LNCaP clone FGC (cell line): Measurements from ENCODE around the gene SPDYE2B.
"Not testable (repeated sequence)": the region's sequence is repeated elsewhere in the genome, so short reads cannot be mapped to it uniquely, and the experiment has no call there.

Source experiments
- DNase-seq: peaks from one replicate; pipeline ENCODE4 v3.0.0-alpha.2; 2011; ENCODE audit warnings: low read depth
- H3K4me3 ChIP-seq: 2 replicates; pipeline ENCODE4 v1.5.1; 2011; ENCODE audit warnings: mild to moderate bottlenecking, low read depth, low read length, control low read depth

Gene SPDYE2B, protein sequence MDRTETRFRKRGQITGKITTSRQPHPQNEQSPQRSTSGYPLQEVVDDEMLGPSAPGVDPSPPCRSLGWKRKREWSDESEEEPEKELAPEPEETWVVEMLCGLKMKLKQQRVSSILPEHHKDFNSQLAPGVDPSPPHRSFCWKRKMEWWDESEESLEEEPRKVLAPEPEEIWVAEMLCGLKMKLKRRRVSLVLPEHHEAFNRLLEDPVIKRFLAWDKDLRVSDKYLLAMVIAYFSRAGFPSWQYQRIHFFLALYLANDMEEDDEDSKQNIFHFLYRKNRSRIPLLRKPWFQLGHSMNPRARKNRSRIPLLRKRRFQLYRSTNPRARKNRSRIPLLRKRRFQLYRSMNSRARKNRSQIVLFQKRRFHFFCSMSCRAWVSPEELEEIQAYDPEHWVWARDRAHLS

DNA sequence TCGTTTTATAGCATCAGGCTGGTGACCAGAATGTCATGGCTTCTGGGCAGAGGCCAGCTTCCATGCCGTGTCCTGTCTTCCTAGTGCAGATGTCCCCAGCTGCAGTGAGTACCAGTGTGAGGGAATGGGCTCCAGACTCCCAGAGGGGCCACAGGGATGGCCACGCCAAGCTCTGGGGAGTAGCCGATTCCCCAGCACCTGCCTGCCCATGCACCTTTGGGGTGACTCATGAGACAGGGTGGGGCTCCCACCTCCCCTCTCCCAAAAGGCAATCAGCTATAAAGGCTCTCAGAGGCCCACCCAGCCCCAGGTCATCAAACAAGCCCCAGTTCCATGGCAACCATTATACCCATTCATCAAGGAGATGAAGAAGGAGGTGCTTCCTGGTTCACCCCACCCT is at the start of gene SPDYE2B:
Gene SPDYE2B, plus strand, starts transcription at position 396 of the 400 bp plus-strand sequence. CDS start 2,030 bp downstream, outside the sequence.
- not testable (repeated sequence) for H3K4me3 ChIP-seq, DNase-seq

DNA sequence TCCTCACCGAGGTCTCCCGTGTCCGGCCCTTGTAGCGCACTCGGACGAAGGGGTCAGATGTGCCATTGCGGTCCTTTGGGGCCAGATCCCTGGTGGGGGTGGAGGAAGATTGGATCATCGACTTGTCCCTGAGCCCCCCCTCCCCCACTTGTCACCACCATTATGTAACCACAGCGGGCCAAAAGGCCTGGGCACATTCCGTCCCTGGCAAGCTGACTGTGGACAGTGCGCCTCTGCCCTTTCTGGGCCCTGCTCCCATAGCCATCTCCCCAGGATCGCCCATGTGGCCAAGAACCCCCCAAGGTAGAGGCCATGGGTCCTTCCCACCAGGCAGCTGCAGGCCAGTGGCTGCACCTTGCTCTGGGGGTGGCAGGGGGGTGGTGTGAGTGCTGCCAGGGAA is 47.8 kb upstream of the SPDYE2B start:
- not testable (repeated sequence) for H3K4me3 ChIP-seq, DNase-seq

DNA sequence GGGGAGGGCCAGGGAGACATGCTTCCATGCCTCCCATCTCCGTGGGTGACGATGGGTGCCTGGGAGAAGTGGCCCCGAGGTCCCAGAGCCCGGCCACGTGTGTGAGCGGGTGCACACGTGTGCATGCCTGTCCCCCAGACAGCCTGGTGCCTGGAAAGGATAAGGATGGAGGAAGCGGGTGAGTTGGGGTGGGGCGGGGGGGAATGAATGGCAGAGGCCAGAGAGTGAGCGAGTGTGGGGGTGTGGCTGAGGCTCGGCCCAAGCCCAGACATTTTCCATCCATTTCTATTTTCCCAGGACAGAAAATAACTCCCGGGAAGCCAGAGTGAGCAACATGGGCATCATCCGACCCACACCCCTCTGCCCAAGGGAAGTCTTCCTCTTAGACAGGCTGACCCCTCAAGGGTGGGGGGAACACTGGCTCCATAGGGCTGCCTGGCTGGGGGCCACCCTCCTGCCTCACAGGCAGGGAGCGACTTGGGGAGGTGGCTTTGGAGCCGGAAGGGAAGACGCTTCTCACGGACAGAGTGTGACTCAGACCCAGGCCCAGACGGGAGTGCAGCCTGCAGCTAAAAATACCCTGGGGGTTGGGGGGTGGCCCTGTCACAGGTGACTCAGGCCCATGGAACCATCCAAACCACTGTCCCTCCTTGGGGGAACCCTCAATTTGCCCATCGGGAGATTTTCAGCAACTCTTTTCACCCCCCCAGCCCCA is 45.5 kb upstream of the SPDYE2B start:
- DNase-seq, H3K4me3 ChIP-seq: not testable (repeated sequence)

DNA sequence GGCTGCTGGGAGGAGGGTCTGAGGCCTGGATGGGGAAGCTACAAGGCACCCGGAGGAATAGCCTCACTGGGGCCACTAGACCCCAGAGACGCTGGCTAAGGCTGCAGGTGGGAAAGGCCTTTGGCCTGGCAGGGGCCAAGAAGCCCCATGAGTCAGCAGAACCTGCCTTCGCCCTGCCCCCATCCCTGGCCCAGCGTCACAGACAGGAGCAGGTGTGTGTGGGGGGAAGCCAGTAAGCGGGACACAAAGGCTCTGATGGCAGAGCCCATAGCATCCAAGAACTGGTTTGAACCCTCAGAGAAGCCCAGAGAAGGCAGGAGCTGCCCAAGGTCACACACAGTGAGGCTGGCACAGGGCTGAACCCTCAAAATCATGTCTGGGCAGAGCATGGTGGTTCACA is 43.3 kb upstream of the SPDYE2B start:
- DNase-seq, H3K4me3 ChIP-seq: not testable (repeated sequence)

DNA sequence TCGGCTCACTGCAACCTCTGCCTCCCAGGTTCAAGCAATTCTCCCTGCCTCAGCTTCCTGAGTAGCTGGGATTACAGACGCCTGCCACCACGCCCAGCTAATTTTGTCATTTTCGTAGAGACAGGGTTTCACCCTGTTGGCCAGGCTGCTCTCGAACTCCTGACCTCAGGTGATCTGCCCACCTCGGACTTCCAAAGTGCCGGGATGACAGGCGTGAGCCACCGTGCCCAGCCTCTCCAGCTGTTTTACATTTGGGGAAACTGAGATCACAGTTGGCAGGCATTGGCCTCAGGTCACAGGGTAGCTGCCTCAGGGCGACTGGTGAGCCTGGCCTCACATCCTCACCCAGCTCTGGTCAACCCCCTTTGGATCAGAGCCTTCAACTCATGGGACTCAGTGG is 40.4 kb upstream of the SPDYE2B start:
- DNase-seq, H3K4me3 ChIP-seq: not testable (repeated sequence)

DNA sequence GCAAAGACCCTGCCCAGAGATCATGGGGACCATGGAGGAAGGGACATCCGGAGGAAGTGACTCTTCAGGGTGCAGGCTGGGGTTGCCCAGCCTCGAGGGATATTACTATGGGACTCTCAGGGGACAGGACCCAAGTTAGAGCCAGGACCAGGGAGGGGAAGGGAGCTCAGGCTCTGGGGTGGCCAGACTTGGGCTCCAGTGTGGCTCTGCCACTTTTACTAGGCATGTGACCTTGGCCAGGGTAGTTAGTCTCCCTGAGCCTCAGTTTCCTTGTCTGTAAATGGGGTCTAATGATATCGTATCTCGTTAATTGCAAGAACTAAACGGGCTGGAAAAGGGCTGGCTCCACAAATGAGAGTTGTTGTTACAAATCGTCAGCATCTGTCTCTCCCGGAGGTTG is 39.7 kb upstream of the SPDYE2B start:
- not testable (repeated sequence) for DNase-seq, H3K4me3 ChIP-seq

DNA sequence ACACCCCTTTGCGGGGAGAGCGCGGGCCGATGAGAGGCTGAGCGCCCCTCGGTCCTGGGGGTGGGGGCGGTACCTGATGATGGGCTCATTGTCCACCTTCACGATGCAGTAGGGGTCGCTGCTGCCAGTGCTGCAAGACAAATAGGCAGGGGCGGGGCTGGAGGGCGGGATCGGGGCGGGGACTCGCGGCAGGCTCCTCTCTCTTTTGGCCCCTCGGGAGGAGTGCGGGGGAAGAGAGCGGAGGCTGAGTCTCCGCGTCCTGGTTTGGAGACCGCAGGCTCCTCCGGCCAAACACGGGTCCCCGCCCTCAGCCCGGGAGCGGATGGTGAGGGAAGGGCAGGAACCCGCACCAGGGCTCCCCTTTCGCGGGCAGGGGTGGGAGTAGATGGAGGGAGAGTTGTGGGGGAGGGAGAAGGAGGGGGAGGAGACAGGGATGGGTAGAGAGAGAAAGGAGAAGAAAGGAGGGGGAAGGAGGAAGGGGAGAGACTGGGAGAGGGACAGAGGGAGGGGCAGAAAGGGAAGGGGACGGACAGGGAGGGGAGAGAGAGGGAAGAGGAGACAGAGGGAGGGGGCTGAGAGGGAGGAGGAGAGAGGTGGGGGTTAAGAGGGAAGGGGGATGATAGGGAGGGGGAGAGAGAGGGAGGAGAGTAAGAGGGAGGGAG is 39.0 kb upstream of the SPDYE2B start:
- not testable (repeated sequence) for H3K4me3 ChIP-seq, DNase-seq

DNA sequence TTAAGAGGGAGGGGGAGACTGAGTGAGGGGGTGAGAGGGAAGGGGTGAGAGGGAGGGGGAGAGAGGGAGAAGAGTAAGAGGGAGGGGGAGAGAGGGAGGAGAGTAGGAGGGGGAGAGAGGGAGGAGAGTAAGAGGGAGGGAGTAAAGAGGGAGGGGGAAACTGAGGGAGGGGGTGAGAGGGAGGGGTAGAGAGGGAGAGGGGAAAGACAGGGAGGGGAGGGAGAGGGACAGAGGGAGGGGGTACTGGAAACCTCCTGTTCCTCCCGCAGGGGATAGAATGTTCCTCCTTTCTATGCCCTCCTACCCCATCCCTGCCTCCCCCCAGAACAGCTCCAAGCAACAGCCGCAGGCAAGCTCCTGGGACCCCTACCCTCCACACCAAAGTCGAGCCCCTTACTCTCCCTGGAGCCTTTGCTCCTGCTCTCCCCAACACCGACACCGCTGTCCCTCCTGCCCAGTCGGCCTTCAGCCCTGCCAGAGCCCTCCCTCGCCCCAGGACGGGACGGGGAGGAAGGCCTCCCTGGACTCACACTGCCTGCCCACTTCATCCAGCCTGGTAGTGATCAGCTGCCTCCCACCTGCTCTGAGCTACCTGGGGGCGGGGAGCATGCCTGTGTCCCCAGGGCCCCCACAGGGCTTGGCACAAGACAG is 38.3 kb upstream of the SPDYE2B start:
- DNase-seq, H3K4me3 ChIP-seq: not testable (repeated sequence)

DNA sequence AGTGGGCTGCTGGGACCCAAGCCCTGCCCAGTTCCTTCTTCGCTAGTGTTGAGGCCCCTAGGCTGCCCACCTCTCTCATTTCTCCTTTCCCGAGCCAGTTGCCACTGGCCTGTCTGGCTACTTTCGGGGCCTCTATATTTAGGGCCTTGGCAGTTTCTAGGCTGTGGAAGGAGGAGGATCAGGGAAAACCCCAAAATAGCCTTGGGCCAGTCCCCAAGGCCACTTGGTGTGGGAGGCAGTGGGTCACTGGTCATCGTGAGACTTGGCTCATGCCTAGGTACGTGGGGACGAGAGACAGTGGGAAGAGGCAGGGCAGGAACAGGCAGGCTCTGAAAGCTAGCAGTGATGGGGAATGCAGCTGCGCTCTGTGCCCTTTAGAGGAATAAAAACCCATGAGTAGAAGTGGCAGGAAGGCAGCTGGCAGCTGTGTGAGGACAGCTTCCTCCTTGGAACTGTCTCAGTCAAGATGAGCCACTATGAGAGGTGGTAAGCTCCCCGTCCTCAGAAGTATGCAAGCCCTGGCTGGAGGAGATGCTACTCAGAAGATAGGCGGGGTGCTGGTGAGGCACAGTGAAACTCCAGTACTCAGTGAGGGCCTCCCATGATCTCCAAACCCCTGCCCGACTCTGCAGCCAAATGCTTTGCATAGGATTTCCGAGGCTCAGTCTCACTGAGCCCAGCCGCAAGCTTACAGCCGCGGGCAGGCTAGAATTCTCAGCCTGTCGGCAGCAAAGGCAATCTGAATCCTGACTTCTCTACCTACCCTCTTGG is 36.4 kb upstream of the SPDYE2B start:
- DNase-seq, H3K4me3 ChIP-seq: not testable (repeated sequence)

DNA sequence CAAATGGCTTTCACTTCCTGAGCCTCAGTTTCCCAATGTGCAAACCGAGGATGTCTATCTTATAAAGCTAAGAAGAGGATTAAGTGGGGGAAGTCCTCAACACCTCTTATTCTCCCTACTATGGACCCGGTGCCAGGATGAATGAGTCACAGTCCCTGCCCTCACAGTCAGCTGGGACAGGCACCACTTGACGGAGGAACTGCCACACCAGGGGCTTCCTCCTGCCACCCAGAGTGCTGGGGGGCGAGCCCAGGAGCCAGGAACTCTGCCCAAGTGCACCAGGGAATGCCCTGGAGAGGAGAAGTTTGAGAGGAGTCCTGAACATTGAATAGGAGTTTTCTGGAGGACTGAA is 35.8 kb upstream of the SPDYE2B start:
- H3K4me3 ChIP-seq, DNase-seq: not testable (repeated sequence)

DNA sequence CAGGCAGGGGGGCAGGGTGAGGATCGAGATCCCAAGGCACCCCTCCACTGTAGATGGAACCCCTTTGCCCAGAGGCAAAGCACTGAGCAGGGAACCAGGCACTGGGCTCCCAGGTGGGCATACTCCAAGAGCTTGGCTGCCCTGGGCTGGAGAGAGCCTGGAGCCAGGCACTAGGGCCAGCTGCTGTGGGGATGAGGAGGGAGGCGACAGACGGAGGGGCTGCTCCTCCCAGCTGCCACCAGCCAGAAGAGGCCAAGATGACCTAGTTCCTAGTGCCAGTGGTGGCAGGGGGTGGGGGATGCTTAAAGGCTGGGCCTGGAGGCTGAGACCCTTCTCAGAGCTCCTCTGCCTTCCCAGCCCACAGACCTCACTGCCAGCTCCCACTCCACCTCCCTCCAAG is 35.2 kb upstream of the SPDYE2B start:
- DNase-seq, H3K4me3 ChIP-seq: not testable (repeated sequence)

DNA sequence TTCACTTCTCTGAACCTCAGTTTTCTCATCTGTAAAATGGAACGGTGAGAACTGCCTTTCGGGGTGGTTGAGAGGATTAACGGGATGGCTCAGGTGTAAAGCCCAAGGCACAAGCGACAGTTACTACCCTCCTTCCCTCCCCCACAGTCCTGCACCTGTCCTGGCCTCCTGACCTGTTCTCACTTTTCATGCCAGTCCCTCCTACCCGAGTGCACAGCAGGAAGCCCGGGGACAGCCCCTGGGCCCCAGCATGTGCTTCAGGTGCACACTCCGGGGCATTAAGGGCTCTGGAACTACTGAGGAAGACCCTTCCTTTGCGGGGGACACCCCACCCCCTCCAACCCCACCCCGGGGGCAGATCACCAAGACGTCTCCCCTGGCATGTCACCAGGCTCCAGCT is 34.2 kb upstream of the SPDYE2B start:
- DNase-seq, H3K4me3 ChIP-seq: not testable (repeated sequence)

DNA sequence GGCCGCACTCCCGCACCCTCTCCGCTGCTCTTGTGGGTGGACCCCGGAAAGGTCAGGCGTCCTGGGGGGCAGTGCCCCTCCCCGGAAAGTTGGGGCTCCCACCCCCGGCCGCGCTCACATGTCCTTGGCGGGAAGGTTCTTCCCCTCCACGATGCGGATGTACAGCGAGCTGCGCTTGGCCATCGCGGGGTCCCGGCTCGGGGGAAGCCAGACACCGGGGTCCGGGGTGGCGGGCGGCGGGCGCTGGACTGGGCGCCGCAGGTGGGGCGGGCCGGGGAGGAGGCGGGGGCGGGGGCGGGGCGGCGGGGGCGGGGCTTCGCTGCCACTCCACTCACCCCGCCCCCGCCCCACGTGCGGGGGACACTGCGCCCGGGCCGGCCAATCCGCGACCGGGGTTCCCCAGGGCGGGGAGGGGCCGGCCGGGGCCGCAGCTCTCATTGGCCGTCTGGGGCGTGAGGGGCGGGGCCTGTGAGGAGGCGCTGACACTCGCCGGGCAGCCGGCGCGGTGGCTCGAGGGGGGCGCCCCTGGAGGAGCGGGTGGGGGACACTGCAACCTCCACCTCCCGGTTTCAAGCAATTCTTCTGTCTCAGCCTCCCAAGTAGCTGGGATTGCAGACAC is 33.5 kb upstream of the SPDYE2B start, which contains the start of gene RASA4:
Gene RASA4, minus strand, starts transcription at position 250 of the 619 bp plus-strand sequence. Its CDS starts 67 bp downstream, at position 183.
- not testable (repeated sequence) for DNase-seq
- 0 out of 2 replicates have a peak within 1 kb of the TSS, but pooled peaks have one; percentile 21 for H3K4me3 ChIP-seq

DNA sequence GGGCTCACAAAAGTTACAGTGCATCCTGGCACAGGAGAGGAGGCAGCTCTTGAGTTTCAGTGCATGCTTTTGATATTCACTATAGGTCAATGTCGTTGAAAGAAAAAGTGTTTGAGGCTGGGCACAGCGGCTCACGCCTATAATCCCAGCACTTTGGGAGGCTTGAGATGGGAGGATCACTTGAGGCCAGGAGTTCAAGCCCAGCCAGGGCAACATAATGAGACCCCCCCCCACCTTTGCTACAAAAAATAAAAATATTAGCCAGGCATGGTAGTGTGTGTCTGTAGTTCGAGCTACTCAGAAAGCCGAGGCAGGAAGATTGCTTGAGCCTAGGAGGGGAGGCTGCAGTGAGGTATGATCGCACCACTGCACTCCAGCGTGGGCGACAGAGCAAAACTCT is 32.0 kb upstream of the SPDYE2B start:
- DNase-seq, H3K4me3 ChIP-seq: not testable (repeated sequence)

DNA sequence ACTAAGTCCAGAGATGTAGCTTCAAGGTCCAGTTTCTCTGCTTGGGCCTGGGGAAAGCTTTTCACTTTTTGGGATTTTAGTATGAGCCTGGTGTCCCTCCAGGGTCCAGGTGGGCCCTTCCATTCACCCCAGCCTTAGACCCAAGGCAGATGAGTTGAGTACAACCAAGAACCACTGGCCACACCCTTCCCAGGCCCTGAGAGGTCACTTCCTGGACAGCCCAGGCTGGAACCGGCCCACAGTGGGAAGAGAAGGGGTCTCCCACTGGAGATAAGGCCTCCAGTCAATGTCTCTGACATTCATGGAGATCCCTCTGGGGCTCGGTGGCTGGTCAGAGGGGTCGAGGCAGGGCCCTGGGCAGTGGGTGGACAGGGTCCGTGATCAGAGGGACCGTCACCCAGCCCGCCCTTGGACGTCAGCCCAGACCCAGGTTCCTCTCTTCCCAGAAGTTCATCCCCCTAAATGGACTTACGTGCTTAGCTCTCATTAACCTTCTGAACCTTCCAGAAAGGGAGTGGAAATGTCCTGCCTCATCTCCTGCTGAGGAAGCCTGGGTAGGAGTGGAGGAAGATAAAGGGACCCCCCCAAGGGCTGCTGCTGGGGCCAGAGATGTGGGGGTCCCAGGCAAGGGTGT is 22.7 kb upstream of the SPDYE2B start:
- DNase-seq = not testable (repeated sequence)

DNA sequence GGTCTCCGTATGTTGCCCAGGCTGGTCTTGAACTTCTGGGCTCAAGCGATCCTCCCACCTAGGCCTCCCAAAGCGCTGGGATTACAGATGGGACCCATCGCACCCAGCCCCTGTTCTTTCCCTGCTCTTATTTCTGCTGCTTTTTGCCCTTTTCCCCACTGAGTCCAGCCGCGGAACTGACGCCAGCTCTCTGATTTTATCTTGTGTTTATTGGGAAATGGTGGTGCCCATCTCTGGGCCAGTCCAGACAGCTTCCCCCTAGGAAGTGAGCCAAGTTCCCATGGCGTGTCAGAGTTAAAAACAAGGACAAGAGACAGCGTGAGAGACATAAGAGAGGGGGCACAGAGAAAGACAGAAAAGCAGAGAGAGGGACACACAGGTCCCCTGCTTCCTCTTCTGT is 19.5 kb upstream of the SPDYE2B start:
- DNase-seq, H3K4me3 ChIP-seq: not testable (repeated sequence)

More for the DNA sequence above, 22.7 kb upstream of the SPDYE2B start:
- H3K4me3 ChIP-seq = not testable (repeated sequence)

DNA sequence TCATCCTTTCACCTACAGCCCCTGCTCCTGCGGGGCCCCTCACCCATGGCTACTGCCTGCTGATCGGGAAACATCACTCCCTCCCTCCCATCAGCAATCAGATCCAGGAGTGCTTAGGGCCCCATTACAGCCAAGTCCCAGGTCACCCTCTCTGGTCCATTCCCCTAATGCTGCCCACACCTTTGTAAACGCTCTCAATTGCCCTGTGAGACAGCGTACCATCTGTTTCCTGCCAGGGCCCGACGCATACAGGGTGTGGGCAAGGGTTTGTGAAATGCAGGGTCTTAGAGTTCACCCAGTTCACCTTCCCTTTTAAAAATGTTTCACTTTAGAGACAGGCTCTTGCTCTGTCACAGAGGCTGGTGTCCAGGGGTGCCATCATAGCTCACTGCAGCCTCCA is 15.8 kb upstream of the SPDYE2B start:
- DNase-seq, H3K4me3 ChIP-seq: not testable (repeated sequence)

DNA sequence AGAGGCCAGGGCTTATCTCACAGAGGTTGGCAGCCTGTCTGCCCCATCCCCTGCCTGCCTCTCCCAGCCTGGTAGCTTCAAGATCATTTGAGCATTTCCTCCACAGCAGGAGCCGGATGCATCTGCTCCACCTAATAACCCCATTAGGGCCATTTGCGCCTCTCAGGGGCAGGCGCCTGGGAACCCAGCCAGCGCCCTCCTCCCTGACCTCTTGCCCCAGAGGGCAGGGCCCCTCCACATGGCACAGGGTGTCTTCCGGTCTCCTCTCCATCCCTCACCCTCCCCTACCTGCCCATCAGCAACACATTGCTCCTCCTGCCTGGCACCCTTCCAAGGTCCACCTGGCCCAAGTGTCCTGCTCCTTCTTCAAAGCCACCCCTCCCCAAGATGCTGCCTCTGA is 14.8 kb upstream of the SPDYE2B start:
- DNase-seq, H3K4me3 ChIP-seq: not testable (repeated sequence)
